Cerebellar nuclear complex (tissue), 1 donor: Measurements from ENCODE around the gene ASCL5.
A peak's percentile ranks its signal among the peaks of the same experiment; 100 is the strongest.

Experiments
- DNase-seq, 2 experiments: peaks; one replicate each; lab custom pipeline; 2025; lab: John Stamatoyannopoulos, UW

The ASCL5 gene

GRCh38 chr1:201136355-201137023, 9.5 kb upstream of the ASCL5 start:
- DNase-seq, result no peak

- DNase-seq, result no peak
Observed at GRCh38 chr1:201134405-201134804, 7.4 kb upstream of the ASCL5 start.

- no peak for DNase-seq
Observed at GRCh38 chr1:201131398-201131797, 4.4 kb upstream of the ASCL5 start.

GRCh38 chr1:201128962-201129361, 2.0 kb upstream of the ASCL5 start:
- DNase-seq, result no peak

GRCh38 chr1:201128476-201128875, 1.5 kb upstream of the ASCL5 start:
- DNase-seq, result no peak

GRCh38 chr1:201127755-201128455, 921 bp upstream of the ASCL5 start:
- no peak for DNase-seq

GRCh38 chr1:201126463-201126831, 537 bp downstream of the ASCL5 start:
- no peak for DNase-seq

GRCh38 chr1:201125800-201126199, 1.2 kb downstream of the ASCL5 start:
- DNase-seq, result no peak

GRCh38 chr1:201125019-201125418, 2.0 kb downstream of the ASCL5 start:
- no peak for DNase-seq

- DNase-seq, result no peak
Observed at GRCh38 chr1:201123866-201124265, 3.1 kb downstream of the ASCL5 start.

- no peak for DNase-seq
Observed at GRCh38 chr1:201122321-201122957, 4.5 kb downstream of the ASCL5 start.

- no peak for DNase-seq
Observed at GRCh38 chr1:201119206-201120197, 7.5 kb downstream of the ASCL5 start.

GRCh38 chr1:201116091-201116490, 10.9 kb downstream of the ASCL5 start:
- no peak for DNase-seq

GRCh38 chr1:201115390-201115937, 11.5 kb downstream of the ASCL5 start:
- DNase-seq, result no peak

GRCh38 chr1:201114245-201115131, 12.5 kb downstream of the ASCL5 start:
- DNase-seq, result peak; percentile 48 to 83

GRCh38 chr1:201113451-201114244, 13.3 kb downstream of the ASCL5 start:
- no peak for DNase-seq

GRCh38 chr1:201112926-201113325, 14.1 kb downstream of the ASCL5 start:
- no peak for DNase-seq

- no peak for DNase-seq
Observed at GRCh38 chr1:201112173-201112731, 14.7 kb downstream of the ASCL5 start, which contains the start of gene CACNA1S. Gene CACNA1S (minus strand): TSS chr1:201112426. CDS start chr1:201112339, 87 bp downstream.

- no peak for DNase-seq
Observed at GRCh38 chr1:201111672-201112071, 15.3 kb downstream of the ASCL5 start.
